SU-DHL-6 (cell line): Measurements from ENCODE around the gene PDE2A.

ENCODE experiments used
- H2AFZ ChIP-seq: fragments of 200-600 bp; sonication (generic); 2 replicates; pipeline ENCODE4 v1.6.1; 2014; ENCODE audit warnings: low read depth, mild to moderate bottlenecking, moderate library complexity, mixed read lengths, antibody characterized with exemption, low read length; ENCODE audit not compliant: severe bottlenecking
- H3F3A ChIP-seq: fragments of 200-600 bp; shearing (Covaris generic); 2 replicates; pipeline ENCODE4 v1.6.0; 2016; ENCODE audit warnings: antibody characterized with exemption, mild to moderate bottlenecking; ENCODE audit not compliant: insufficient read depth
- H3K27ac ChIP-seq: fragments of 200-600 bp; sonication (generic); 2 replicates; pipeline ENCODE4 v1.5.1; 2016; ENCODE audit warnings: low read depth, mild to moderate bottlenecking, low read length, moderate library complexity, mixed read lengths
- H3K27me3 ChIP-seq: fragments of 200-600 bp; sonication (generic), shearing (Covaris generic); 2 replicates; pipeline ENCODE4 v1.6.0; 2014; ENCODE audit warnings: mild to moderate bottlenecking, low read length
- H3K36me3 ChIP-seq: fragments of 200-600 bp; sonication (generic); 2 replicates; pipeline ENCODE4 v1.6.1; 2014; ENCODE audit warnings: mild to moderate bottlenecking, low read length, mixed read lengths
- H3K4me2 ChIP-seq: fragments of 300-600, 200-600 bp; shearing (Covaris generic), sonication (generic); 2 replicates; pipeline ENCODE4 v1.6.0; 2014; ENCODE audit warnings: low read length, low read depth, mild to moderate bottlenecking; ENCODE audit not compliant: poor library complexity, severe bottlenecking
- H3K4me3 ChIP-seq: fragments of 200-600 bp; sonication (generic); 2 replicates; pipeline ENCODE4 v1.5.1; 2014; ENCODE audit warnings: antibody characterized with exemption, low read length, mild to moderate bottlenecking, mixed read lengths; ENCODE audit not compliant: insufficient read depth, poor library complexity, severe bottlenecking
- H3K79me2 ChIP-seq: fragments of 200-600 bp; sonication (generic); 2 replicates; pipeline ENCODE4 v1.6.1; 2014; ENCODE audit warnings: mild to moderate bottlenecking, low read length, moderate library complexity; ENCODE audit not compliant: insufficient read depth
- H3K9ac ChIP-seq: fragments of 200-600 bp; sonication (generic); 2 replicates; pipeline ENCODE4 v1.7.0; 2014; ENCODE audit warnings: mild to moderate bottlenecking, low read length
- H3K9me2 ChIP-seq: fragments of 200-600 bp; sonication (generic); replicated peaks from 2 replicates; pipeline ENCODE4 v1.6.1; 2014; ENCODE audit warnings: low read length; ENCODE audit not compliant: insufficient read depth
- H3K9me3 ChIP-seq: fragments of 200-600 bp; sonication (generic); 2 replicates; pipeline ENCODE4 v1.6.1; 2014; ENCODE audit warnings: low read length, mixed read lengths; ENCODE audit not compliant: insufficient read depth
- H4K20me1 ChIP-seq: fragments of 200-600 bp; sonication (generic); 2 replicates; pipeline ENCODE4 v1.6.1; 2014; ENCODE audit warnings: low read depth, mild to moderate bottlenecking, antibody characterized with exemption, low read length, moderate library complexity, mixed read lengths
- CTCF ChIP-seq: fragments of 200-600 bp; sonication (generic); IDR thresholded peaks from one replicate; pipeline ENCODE4 v1.5.1; 2017; ENCODE audit warnings: antibody characterized with exemption, mild to moderate bottlenecking, low read length, moderate library complexity; ENCODE audit not compliant: insufficient read depth, poor library complexity, severe bottlenecking
- EZH2phosphoT487 ChIP-seq: fragments of 200-600 bp; sonication (generic), shearing (Covaris generic); conservative IDR thresholded peaks from 2 replicates; pipeline ENCODE4 v1.6.1; 2018; ENCODE audit warnings: mild to moderate bottlenecking, antibody characterized with exemption, low read length, moderate library complexity, mixed read lengths

PDE2A gene

GRCh38 chr11:72701466-72701865 is 27.2 kb upstream of the PDE2A start:
- no peaks in the 10 kb centered on the region for H3K9me2 ChIP-seq
- TF ChIP-seq CTCF = no peak
- no peak for TF ChIP-seq EZH2phosphoT487
- no peak overlapping the region for H3K27ac ChIP-seq
- H3K36me3 ChIP-seq = no peaks in the 10 kb centered on the region
- H3K9ac ChIP-seq = no peak overlapping the region
- no peaks in the 10 kb centered on the region for H3K79me2 ChIP-seq
- no peak overlapping the region for H3K4me3 ChIP-seq
- H3K27me3 ChIP-seq = no peaks in the 10 kb centered on the region
- H2AFZ ChIP-seq = no peak overlapping the region
- H3F3A ChIP-seq = no peaks in the 10 kb centered on the region
- no peaks in the 10 kb centered on the region for H3K9me3 ChIP-seq
- H4K20me1 ChIP-seq = no peaks in the 10 kb centered on the region
- H3K4me2 ChIP-seq = no peak overlapping the region

- no peaks in the 10 kb centered on the region for H3K79me2 ChIP-seq
- TF ChIP-seq EZH2phosphoT487 (no peak), CTCF (no peak)
- H3K4me2 ChIP-seq = no peak overlapping the region
Measured at GRCh38 chr11:72700146-72700545, 25.9 kb upstream of the PDE2A start.

GRCh38 chr11:72697814-72698213 is 23.6 kb upstream of the PDE2A start:
- H3K27ac ChIP-seq = no peak overlapping the region
- H3K27me3 ChIP-seq = no peaks in the 10 kb centered on the region
- H3K36me3 ChIP-seq = no peaks in the 10 kb centered on the region
- no peaks in the 10 kb centered on the region for H3K79me2 ChIP-seq
- no peak overlapping the region for H3K4me2 ChIP-seq
- no peak overlapping the region for H3K9ac ChIP-seq
- H2AFZ ChIP-seq = no peak overlapping the region
- H3F3A ChIP-seq = no peaks in the 10 kb centered on the region
- no peaks in the 10 kb centered on the region for H3K9me2 ChIP-seq
- no peak overlapping the region for H3K4me3 ChIP-seq
- no peaks in the 10 kb centered on the region for H3K9me3 ChIP-seq
- no peaks in the 10 kb centered on the region for H4K20me1 ChIP-seq
- no peak for TF ChIP-seq CTCF
- no peak for TF ChIP-seq EZH2phosphoT487

More at GRCh38 chr11:72700146-72700545, 25.9 kb upstream of the PDE2A start:
- Histone ChIP-seq H3K9me2 (no peaks in the 10 kb centered on the region), H3K27me3 (no peaks in the 10 kb centered on the region), H4K20me1 (no peaks in the 10 kb centered on the region), H3K27ac (no peak overlapping the region), H3K36me3 (no peaks in the 10 kb centered on the region), H3K4me3 (no peak overlapping the region), H3K9ac (no peak overlapping the region), H3K9me3 (no peaks in the 10 kb centered on the region), H3F3A (no peaks in the 10 kb centered on the region), H2AFZ (no peak overlapping the region)
